ENCODE data around the gene NDUFS6.

NDUFS6 gene

DNA sequence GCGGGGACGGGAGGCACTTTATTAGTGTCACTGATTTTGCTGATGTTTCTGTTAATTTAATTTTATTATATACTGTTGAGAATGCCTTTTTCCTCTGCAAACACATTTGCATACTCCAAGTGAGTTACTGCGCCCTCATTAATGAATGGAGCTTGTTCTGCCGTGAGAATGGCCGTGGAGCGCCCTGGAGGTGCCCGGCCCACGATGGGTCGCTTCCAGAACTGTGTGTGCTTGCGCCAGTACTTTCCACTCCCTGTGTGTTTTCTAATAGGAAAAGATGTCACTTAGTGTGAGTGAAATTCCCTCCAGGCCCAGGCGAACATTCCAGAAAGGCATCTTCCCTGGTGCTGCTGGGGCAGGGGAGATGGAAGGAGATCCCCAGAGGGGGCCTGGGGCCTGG lies 30.1 kb downstream of the NDUFS6 start:
- Histone ChIP-seq H3K27me3 (ENCODE audit: control insufficient read depth, insufficient read depth, low read length) (no peaks in the 10 kb centered on the region; the same call in 1 of the 2 replicates), H3K27ac (ENCODE audit: low read depth, low read length) (no peak overlapping the region), H3K9ac (ENCODE audit: low read length) (no peak overlapping the region), H3K4me1 (ENCODE audit: control insufficient read depth, insufficient read depth, low read length) (peaks cover 30% of the 10 kb centered on the region), H3K4me3 (ENCODE audit: low read depth, low read length) (no peak overlapping the region), H3K36me3 (ENCODE audit: control insufficient read depth, insufficient read depth, low read length) (no peaks in the 10 kb centered on the region), H3K9me3 (ENCODE audit: control insufficient read depth, insufficient read depth, low read depth, low read length) (no peaks in the 10 kb centered on the region)

DNA sequence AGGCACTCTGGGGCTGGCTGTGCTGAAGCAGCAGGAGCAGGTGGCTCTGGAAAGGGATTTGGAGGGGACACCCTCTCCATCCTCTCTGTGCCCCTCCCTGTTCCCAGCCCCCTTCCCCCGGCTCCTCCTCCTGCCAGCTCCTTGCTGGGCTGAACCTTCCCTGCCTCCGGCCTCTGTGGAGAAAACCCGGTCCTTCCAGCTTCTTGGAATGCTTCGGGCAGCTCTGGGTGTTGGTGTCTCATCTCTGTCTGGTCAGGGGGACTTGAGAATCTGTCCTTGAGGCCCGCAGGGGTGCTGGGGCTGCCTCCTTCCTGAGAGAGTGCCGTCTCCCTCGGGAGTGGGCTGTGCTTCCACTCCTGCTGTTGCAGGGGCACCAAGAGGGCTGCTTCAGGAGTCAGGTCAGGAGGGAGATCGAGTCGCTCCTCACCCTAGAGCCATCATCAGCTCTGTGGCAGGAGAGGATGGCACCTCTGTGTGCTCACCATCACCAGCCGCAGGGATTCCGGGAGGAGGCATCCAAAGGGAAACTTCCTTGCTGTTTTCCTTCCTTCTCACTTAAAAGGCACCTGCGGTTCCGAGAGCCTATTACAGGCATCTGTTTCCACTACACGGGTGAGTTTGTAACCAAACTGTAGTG lies 30.6 kb downstream of the NDUFS6 start:
- no peaks in the 10 kb centered on the region; the same call in 1 of the 2 replicates for H3K27me3 ChIP-seq (ENCODE audit: control insufficient read depth, insufficient read depth, low read length)
- no peaks in the 10 kb centered on the region for H3K36me3 ChIP-seq (ENCODE audit: control insufficient read depth, insufficient read depth, low read length)
- no peak overlapping the region for H3K9ac ChIP-seq (ENCODE audit: low read length)
- no peak overlapping the region for H3K4me3 ChIP-seq (ENCODE audit: low read depth, low read length)
- no peaks in the 10 kb centered on the region for H3K9me3 ChIP-seq (ENCODE audit: control insufficient read depth, insufficient read depth, low read depth, low read length)
- no peak overlapping the region for H3K27ac ChIP-seq (ENCODE audit: low read depth, low read length)
- peaks cover 30% of the 10 kb centered on the region for H3K4me1 ChIP-seq (ENCODE audit: control insufficient read depth, insufficient read depth, low read length)

DNA sequence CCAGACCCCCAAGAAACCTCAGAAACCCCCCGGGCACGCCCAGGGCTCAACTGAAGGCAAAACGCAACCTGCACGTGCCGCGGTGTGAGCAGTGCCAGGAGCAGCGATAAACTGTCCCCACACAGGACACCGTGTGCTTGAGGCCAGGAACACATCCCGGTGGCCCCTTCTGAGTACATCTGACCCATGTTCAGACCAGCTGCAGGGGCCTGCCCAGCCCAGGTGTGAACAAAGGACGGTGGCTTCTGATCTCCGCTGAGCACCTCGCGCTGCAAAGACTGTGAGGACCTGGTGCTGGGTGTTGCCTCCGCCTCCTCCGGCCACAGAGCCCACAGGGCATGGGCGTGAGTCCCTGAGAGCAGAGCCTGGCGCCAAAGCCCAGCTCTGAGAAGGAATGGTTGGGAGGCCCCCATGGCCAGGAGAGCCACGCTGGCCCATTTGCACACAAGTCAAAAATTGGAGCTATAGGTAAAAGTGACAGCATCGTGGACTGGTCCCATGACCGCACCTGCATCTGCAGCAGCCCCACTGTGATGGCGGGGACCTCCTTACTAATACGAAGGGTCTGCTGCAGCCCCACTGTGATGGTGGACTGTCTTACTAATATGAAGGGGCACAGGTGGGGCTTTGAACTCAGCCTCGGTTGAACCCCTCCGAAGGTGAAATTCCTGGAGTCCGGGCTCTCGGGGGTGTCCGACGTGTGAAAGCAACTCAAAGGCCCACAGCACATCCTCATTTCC lies 31.5 kb downstream of the NDUFS6 start:
- Histone ChIP-seq H3K27ac (ENCODE audit: low read depth, low read length) (no peak overlapping the region), H3K4me1 (ENCODE audit: control insufficient read depth, insufficient read depth, low read length) (peaks cover 30% of the 10 kb centered on the region), H3K4me3 (ENCODE audit: low read depth, low read length) (no peak overlapping the region), H3K9ac (ENCODE audit: low read length) (no peak overlapping the region), H3K9me3 (ENCODE audit: control insufficient read depth, insufficient read depth, low read depth, low read length) (no peaks in the 10 kb centered on the region), H3K36me3 (ENCODE audit: control insufficient read depth, insufficient read depth, low read length) (no peaks in the 10 kb centered on the region), H3K27me3 (ENCODE audit: control insufficient read depth, insufficient read depth, low read length) (no peaks in the 10 kb centered on the region; the same call in 1 of the 2 replicates)

DNA sequence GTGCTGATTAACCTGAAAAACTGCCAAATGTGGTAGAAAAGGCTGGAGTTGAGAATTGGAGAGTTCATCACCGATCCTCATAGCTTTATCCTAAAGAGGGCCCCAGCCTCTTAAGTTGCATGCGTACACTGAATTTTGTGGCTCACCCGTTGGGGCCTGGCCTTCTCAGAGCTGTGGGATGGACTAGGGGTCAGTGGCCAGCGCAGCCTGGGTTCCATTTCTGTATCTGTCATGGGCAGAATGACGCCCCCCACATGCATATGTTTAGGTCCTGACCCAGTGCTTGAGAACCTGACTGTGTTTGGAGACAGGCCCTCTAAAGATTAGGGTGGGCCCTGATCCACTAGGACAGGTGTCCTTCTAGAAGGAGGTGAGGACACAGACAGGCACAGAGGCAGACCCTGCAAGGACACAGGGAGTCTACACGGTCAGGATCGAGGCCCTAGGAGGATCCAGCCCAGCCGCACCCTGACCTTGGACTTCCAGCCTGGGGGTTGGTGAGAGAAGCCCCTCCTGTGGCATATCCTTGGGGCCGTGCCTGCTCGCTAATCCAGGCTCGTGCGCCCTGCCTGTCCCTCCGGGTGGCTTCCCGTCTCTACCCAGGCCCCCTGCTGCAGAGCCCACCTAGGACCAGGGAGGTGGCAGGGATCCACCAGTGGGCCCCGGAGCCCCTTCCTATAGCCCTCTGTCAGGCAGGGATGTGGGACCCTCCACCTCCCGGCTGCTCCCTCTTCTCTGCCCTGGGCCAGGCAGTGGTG lies 32.2 kb downstream of the NDUFS6 start:
- H3K4me3 ChIP-seq (ENCODE audit: low read depth, low read length) = no peak overlapping the region
- H3K27me3 ChIP-seq (ENCODE audit: control insufficient read depth, insufficient read depth, low read length) = no peaks in the 10 kb centered on the region; the same call in 1 of the 2 replicates
- H3K9me3 ChIP-seq (ENCODE audit: control insufficient read depth, insufficient read depth, low read depth, low read length) = no peaks in the 10 kb centered on the region
- H3K27ac ChIP-seq (ENCODE audit: low read depth, low read length) = no peak overlapping the region
- no peak overlapping the region for H3K9ac ChIP-seq (ENCODE audit: low read length)
- peaks cover 25% of the 10 kb centered on the region for H3K4me1 ChIP-seq (ENCODE audit: control insufficient read depth, insufficient read depth, low read length)
- no peaks in the 10 kb centered on the region for H3K36me3 ChIP-seq (ENCODE audit: control insufficient read depth, insufficient read depth, low read length)

DNA sequence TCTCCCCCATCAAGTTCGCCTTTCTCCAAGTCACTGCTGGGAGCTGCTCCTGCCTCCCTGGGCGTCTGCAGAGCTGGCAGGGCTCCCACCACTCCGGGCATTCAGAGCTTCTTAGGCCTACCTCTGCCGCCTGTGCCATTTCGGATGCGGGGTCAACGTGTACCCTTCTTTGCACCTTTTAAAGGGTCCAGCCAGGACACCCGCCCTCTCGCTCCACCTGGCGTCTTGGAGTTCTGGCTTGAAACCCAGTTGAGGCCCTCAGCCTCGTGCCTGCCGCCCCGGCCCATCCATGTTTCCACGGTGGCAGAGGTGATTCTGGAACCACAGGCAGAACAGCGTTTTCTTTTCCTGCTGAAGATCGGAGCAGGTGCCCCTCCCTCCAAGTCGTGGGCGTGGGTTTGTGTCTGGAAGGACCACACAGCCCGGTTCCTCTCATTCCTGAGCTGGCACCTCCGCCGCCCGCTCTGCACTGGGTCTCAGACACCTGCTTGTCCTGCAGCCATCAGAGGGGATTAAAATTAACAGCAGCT lies 32.9 kb downstream of the NDUFS6 start:
- H3K4me3 ChIP-seq (ENCODE audit: low read depth, low read length) = no peak overlapping the region
- no peak overlapping the region for H3K27ac ChIP-seq (ENCODE audit: low read depth, low read length)
- peaks cover 25% of the 10 kb centered on the region for H3K4me1 ChIP-seq (ENCODE audit: control insufficient read depth, insufficient read depth, low read length)
- no peaks in the 10 kb centered on the region for H3K9me3 ChIP-seq (ENCODE audit: control insufficient read depth, insufficient read depth, low read depth, low read length)
- no peak overlapping the region for H3K9ac ChIP-seq (ENCODE audit: low read length)
- H3K36me3 ChIP-seq (ENCODE audit: control insufficient read depth, insufficient read depth, low read length) = no peaks in the 10 kb centered on the region
- no peaks in the 10 kb centered on the region; the same call in 1 of the 2 replicates for H3K27me3 ChIP-seq (ENCODE audit: control insufficient read depth, insufficient read depth, low read length)

DNA sequence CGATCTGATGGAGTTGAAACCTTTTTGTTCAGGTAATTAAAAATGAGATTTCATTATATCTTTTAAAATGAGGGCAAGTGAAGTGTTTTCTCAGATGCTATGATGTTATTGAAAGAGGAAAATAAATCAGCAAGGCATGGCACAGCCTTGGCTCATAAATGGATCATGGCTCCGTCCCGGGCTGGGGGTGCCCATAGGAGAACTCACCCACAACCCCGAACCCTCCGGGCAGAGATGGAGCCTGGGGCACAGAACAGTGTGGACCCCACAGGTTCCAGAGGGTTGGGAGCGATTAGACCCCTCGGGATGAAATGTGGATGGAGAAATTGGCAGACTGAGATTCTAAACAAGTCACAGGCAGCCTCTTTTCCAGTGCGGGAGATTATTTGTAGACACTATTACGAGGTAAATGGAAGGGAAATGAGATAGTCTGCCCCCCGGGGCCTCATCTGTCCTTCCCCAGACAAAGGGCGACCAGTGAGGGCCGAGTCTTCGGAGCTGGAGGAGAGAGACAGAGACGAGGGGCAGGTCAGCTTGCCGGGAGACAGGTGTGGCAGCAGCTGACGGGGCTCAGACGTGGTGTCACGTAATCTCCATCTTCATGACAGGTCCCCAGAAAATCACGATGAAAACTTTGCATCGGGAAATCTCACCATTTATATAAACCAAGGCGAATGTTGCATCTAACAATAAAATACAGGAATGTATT lies 33.7 kb downstream of the NDUFS6 start:
- Histone ChIP-seq H3K4me3 (ENCODE audit: low read depth, low read length) (no peak overlapping the region), H3K9ac (ENCODE audit: low read length) (no peak overlapping the region), H3K36me3 (ENCODE audit: control insufficient read depth, insufficient read depth, low read length) (no peaks in the 10 kb centered on the region), H3K4me1 (ENCODE audit: control insufficient read depth, insufficient read depth, low read length) (peaks cover 25% of the 10 kb centered on the region), H3K27me3 (ENCODE audit: control insufficient read depth, insufficient read depth, low read length) (no peaks in the 10 kb centered on the region; the same call in 1 of the 2 replicates), H3K27ac (ENCODE audit: low read depth, low read length) (no peak overlapping the region), H3K9me3 (ENCODE audit: control insufficient read depth, insufficient read depth, low read depth, low read length) (no peaks in the 10 kb centered on the region)

DNA sequence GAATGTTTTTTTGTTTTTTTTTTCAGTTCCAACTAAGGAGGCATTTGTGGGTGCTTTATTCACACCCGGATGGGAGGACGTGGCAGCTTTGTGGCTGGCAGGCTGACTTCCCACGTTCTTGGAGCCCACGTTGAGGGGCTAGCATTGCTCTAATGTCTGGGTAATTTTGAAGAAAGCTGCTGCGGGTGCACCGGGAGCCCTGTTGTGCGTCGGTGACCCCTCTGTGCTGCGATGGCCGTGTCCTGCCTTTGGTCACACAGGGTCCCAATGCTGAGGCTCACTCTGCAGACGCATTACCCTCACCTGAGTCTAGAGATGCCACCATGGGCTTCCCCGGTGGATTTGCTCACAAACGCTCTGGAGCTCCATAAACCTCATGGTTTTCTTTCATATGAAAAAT lies 34.2 kb downstream of the NDUFS6 start:
- Histone ChIP-seq H3K4me3 (ENCODE audit: low read depth, low read length) (no peak overlapping the region), H3K4me1 (ENCODE audit: control insufficient read depth, insufficient read depth, low read length) (peaks cover 25% of the 10 kb centered on the region), H3K36me3 (ENCODE audit: control insufficient read depth, insufficient read depth, low read length) (no peaks in the 10 kb centered on the region), H3K27me3 (ENCODE audit: control insufficient read depth, insufficient read depth, low read length) (peaks cover 5% of the 10 kb centered on the region; the same call in 1 of the 2 replicates), H3K9ac (ENCODE audit: low read length) (no peak overlapping the region), H3K27ac (ENCODE audit: low read depth, low read length) (no peak overlapping the region), H3K9me3 (ENCODE audit: control insufficient read depth, insufficient read depth, low read depth, low read length) (no peaks in the 10 kb centered on the region)

DNA sequence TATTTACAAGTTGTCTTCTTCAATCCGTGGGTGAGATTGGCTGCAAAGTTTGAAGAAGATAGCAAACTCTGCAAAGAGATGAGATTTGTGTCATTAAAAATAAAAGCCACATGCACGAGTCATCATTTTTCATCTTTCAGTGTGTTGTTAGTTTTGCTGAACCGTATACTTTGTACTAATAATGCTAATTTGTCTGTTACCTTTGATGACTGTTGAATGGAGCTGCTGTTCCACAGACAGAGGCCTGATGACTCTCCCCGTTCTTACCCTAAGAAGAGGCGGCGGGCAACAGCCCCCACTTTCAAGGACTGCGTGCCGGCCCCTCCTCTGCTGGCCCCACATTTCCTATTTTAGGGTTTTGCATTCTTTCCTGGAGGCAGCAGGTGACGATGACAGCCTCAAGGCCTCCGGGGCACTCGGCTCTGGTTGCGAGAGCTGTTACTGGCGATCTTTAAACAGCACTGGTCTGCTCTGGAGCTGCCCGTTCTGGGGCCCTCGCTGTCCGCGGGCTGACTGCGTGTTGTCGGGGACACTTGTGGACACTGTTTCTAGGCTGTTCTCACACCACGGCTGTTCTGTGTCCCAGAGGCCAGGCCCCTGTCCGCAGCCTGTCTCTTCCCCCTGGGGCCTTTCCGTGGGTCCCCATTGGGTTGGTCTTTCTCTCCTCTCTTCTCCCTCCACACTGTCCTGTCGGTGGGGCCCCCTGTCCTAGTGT lies 35.1 kb downstream of the NDUFS6 start:
- H3K27ac ChIP-seq (ENCODE audit: low read depth, low read length) = no peak overlapping the region
- H3K4me1 ChIP-seq (ENCODE audit: control insufficient read depth, insufficient read depth, low read length) = peaks cover 26% of the 10 kb centered on the region
- H3K27me3 ChIP-seq (ENCODE audit: control insufficient read depth, insufficient read depth, low read length) = peaks cover 12% of the 10 kb centered on the region; the same call in 1 of the 2 replicates
- H3K36me3 ChIP-seq (ENCODE audit: control insufficient read depth, insufficient read depth, low read length) = no peaks in the 10 kb centered on the region
- H3K9ac ChIP-seq (ENCODE audit: low read length) = no peak overlapping the region
- no peak overlapping the region for H3K4me3 ChIP-seq (ENCODE audit: low read depth, low read length)
- H3K9me3 ChIP-seq (ENCODE audit: control insufficient read depth, insufficient read depth, low read depth, low read length) = no peaks in the 10 kb centered on the region

DNA sequence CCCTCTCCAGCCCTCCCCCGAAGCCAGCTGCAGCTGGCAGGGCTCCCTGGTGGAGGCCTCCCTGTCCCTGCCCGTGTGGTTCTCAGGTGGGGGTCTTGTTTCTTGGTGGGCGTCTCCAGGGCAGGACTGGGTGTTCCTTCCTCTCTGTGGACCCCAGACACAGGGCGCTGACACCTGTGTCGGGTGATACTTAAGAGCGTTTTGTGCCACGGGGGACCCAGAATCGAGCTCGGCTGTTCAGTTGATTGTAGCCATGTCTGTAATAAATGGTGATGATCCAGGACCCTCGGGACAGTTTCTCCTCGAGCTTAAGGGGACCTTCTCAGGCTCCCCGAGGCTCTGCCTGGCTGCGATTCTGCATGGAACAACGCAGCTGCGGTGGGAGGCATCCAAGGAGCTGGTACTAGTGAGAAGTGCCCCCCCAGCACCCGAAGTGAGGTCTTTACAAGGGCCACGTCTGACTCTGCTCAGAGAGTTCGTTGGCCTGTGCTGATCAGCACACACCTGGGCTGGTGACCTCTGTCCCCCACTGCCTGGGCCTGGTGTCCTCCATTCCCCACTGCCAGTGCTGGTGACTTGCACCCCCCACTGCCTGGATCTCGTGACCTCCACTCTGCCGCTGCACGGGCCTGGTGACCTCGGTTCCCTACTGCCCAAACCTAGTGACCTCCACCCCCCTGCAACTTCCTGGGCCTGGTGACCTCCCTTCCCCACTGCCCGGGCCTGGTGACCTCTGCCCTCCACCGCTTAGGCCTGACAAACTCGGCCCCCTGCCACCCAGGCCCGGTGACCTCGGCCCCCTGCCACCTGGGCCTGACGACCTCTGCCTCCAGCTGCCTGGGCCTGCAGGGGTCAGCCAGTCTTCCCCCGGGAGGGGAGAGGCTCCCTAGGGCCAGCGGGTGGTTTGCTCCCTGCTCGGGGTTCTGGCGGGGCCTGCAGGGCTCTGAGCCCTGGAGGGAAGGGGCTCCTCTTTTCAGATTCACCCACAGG lies 36.0 kb downstream of the NDUFS6 start:
- peaks cover 21% of the 10 kb centered on the region for H3K4me1 ChIP-seq (ENCODE audit: control insufficient read depth, insufficient read depth, low read length)
- no peak overlapping the region for H3K27ac ChIP-seq (ENCODE audit: low read depth, low read length)
- H3K9ac ChIP-seq (ENCODE audit: low read length) = no peak overlapping the region
- no peaks in the 10 kb centered on the region for H3K36me3 ChIP-seq (ENCODE audit: control insufficient read depth, insufficient read depth, low read length)
- peaks cover 12% of the 10 kb centered on the region; the same call in 1 of the 2 replicates for H3K27me3 ChIP-seq (ENCODE audit: control insufficient read depth, insufficient read depth, low read length)
- H3K9me3 ChIP-seq (ENCODE audit: control insufficient read depth, insufficient read depth, low read depth, low read length) = no peaks in the 10 kb centered on the region
- H3K4me3 ChIP-seq (ENCODE audit: low read depth, low read length) = no peak overlapping the region

Measured in HUES6 (cell line).